IMR-90 (cell line): Measurements from ENCODE around the gene UNK.

ENCODE experiments used
- CEBPB ChIP-seq: IDR thresholded peaks from 2 replicates; pipeline ENCODE4 v1.6.1; 2012; ENCODE audit warnings: low read depth, low read length, improper control_type of control experiment
- CTCF ChIP-seq: conservative IDR thresholded peaks from 2 replicates; pipeline ENCODE4 v1.5.1; 2012; ENCODE audit warnings: mild to moderate bottlenecking, low read depth, low read length, improper control_type of control experiment
- FOS ChIP-seq: fragments of 150-350 bp; IDR thresholded peaks from 2 replicates; pipeline ENCODE4 v1.6.1; 2016; ENCODE audit warnings: low read depth, low read length
- MXI1 ChIP-seq: IDR thresholded peaks from 2 replicates; pipeline ENCODE4 v1.6.1; 2012; ENCODE audit warnings: low read depth, mild to moderate bottlenecking, low read length, moderate library complexity, borderline replicate concordance
- POLR2A ChIP-seq: IDR thresholded peaks from 2 replicates; pipeline ENCODE4 v1.6.1; 2012; ENCODE audit warnings: mild to moderate bottlenecking, low read depth, low read length
- RAD21 ChIP-seq: IDR thresholded peaks from 2 replicates; pipeline ENCODE4 v1.6.1; 2012; ENCODE audit warnings: low read length, improper control_type of control experiment
- RCOR1 ChIP-seq: IDR thresholded peaks from 2 replicates; pipeline ENCODE4 v1.6.1; 2012; ENCODE audit warnings: mild to moderate bottlenecking, low read length, improper control_type of control experiment; ENCODE audit not compliant: insufficient replicate concordance
- USF2 ChIP-seq: fragments of 150-350 bp; IDR thresholded peaks from 2 replicates; pipeline ENCODE4 v1.6.1; 2017; ENCODE audit warnings: mild to moderate bottlenecking, antibody characterized with exemption, low read length, low read depth

GRCh38 chr17:75754378-75755204, 30.0 kb upstream of the UNK start:
- TF ChIP-seq CTCF (no peak), USF2 (no peak), RAD21 (no peak), FOS (no peak), MXI1 (no peak), RCOR1 (no peak), CEBPB (no peak), POLR2A (no peak)
